CD4-positive, alpha-beta T cell treated with Interleukin-2 at 100 ng/mL for 4 hours (primary cell): ENCODE measurements around the gene FGD6.

Experiments used
- DNase-seq: peaks from one replicate; pipeline ENCODE4 v3.0.0-alpha.2; 2020; ENCODE audit warnings: low spot score

The FGD6 gene

GRCh38 chr12:95083938-95084337, 133.3 kb downstream of the FGD6 start:
- no peak for DNase-seq

GRCh38 chr12:95083471-95083870, 133.8 kb downstream of the FGD6 start:
- no peak for DNase-seq

DNA sequence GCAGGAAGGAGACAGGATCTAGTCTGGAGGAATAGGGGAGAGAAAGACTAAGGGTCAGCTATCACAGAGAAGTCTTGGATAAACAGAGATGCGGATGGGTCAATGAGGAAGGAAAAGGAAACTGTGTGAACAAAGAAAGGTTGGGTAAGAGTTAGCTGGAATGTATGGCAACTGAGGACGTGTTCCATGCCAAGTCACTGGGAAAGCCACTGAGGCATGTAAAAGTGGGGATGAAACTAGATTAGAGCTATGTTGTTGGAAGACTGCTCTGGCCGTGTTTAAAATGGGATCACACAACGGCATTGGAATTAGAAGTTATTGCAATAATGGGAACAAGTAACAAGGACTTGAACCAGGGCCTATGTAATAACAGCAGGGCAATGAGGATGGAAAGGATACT, 139.9 kb downstream of the FGD6 start:
- no peak for DNase-seq

GRCh38 chr12:95074766-95075165, 142.5 kb downstream of the FGD6 start:
- no peak for DNase-seq

DNA sequence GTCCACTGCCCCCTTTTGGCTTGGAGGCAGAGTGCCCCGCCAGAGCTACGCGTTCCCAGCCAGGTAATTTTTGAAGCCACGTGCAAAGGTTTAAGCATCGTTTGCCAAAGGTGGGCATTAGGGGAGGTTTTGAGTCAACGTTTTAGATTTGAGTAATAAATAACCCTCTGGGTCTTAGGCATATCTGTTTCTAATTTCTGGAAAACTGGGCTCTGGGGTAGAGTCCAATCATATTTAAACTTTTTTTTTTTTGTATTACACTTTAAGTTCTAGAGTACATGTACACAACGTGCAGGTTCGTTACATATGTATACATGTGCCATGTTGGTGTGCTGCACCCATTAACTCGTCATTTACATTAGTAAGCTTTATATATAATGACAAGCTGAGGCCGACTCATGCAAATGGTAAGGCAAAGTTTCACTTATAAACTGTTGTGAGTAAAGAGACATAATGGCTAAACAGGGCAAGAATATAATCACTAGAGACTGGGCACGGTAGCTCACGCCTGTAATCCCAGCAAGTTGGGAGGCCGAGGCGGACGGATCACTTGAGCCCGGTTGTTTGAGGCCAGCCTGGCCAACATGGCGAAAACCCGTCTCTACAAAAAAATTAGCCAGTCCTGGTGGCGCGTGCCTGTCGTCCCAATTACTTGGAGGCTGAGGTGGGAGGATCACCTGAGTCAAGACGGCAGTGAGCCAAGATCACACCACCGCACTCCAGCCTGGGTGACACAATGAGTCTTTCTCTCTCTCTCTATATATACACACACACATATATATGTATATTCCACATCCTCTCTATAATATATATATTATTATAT, 143.4 kb downstream of the FGD6 start:
- no peak for DNase-seq

GRCh38 chr12:95072900-95073697, 144.2 kb downstream of the FGD6 start, which contains the start of gene NR2C1:
NR2C1 (minus strand) TSS chr12:95073618; CDS start chr12:95067384, 6,234 bp downstream.
- peak; percentile 95 for DNase-seq

DNA sequence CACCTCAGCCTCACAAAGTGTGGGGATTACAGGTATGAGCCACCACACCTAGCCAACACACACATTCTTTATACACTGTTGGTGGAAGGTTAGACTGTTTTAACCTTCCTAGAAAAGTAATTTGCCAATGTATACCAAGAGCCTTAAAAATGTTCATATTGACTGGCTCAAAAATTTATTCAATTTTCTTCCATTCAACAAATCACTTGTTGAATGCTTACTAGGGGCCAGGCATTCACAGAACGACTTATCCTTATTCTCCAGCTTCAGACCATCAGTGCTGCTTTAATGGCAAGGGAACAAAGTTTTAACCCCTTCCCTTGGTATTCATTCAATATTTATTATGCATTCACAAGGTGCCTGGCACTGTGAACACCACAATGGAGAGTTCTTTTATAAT, 146.9 kb downstream of the FGD6 start:
- no peak for DNase-seq

GRCh38 chr12:95066091-95066855, 151.0 kb downstream of the FGD6 start:
- no peak for DNase-seq

DNA sequence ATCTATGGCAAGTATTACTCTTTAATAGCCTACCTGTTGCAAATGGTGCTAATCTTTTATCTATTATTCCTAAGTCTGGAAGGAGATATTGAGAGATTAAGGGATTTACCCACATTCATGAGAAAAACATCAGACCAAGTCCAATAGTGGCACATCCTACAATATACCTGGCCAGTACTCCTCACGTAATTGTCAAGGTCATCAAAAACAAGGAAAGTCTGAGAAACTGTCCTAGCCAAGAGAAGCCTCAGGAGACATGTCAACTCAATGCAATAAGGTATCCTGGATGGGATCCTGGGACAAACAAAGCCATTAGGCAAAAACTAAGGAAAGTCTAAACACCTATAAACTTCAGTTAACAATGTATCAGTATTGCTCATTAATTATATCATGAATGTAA, 156.3 kb downstream of the FGD6 start:
- no peak for DNase-seq

DNA sequence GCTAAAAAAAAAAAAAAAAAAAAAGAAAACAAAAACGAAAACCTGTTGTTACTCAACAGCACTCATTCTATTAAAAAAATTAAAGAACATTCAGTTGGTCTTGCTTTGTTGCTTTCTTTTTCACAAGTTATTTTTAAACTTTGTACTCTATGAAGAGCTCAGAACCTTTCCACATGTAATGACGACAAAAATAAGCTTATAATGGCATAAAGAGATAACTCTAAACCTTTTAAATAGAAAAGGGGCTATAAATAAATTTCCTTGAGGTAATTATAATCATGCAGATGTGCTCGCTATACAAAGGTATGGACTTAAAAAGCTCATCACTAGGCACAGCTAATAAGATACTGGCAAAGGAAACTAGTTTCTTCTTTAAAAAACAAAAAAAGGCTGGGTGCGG, 157.3 kb downstream of the FGD6 start:
- no peak for DNase-seq

GRCh38 chr12:95057424-95057823, 159.8 kb downstream of the FGD6 start:
- DNase-seq, result no peak

DNA sequence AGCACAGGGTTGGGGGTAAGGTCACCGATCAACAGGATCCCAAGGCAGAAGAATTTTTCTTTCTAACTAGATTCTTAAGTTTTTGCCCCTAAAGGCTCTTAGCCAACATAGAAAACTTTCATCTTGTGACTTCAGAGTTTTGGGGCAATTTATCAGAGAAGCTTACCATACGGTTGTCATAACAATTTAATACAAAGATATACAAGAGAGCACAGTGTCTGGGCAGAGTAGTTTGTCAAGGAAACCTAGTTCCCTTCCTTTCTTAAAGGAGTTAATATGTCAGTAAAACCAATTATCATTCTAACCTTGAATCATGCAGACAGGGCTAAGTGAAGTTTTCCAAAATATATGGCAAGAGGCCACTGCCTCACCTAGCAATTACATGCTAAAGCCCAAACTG, 162.2 kb downstream of the FGD6 start:
- no peak for DNase-seq

- DNase-seq, result no peak
These were observed 163.1 kb downstream of the FGD6 start for GRCh38 chr12:95054206-95054605.

- DNase-seq, result no peak
These were observed 166.0 kb downstream of the FGD6 start for GRCh38 chr12:95051241-95051640.

- no peak for DNase-seq
These were observed 179.4 kb downstream of the FGD6 start for GRCh38 chr12:95037906-95038305.

- no peak for DNase-seq
These were observed 182.5 kb downstream of the FGD6 start for GRCh38 chr12:95034750-95035149.
